Neural cell (in vitro differentiated cells): ENCODE measurements around the gene LSAMP. TPM values are rescaled to one million over a fixed set of nuclear protein-coding genes. Genes with fewer than 3 reads are reported as not detected.

Experiments
- H2AFZ ChIP-seq: fragments of 200-600, 300-800 bp; sonication (generic), shearing (Covaris generic); 2 replicates; pipeline ENCODE4 v1.6.0; 2014; ENCODE audit warnings: low read depth, mild to moderate bottlenecking, antibody characterized with exemption, low read length, moderate library complexity
- H3F3A ChIP-seq: fragments of 200-600 bp; shearing (Covaris generic); 2 replicates; pipeline ENCODE4 v1.6.1; 2016; ENCODE audit warnings: mild to moderate bottlenecking, moderate library complexity, mixed read lengths, antibody characterized with exemption, low read length; ENCODE audit not compliant: insufficient read depth, poor library complexity, severe bottlenecking
- H3K27ac ChIP-seq: fragments of 200-600, 300-800 bp; sonication (generic), shearing (Covaris generic); 2 replicates; pipeline ENCODE4 v1.5.1; 2014; ENCODE audit warnings: mild to moderate bottlenecking, low read length, moderate library complexity
- H3K27me3 ChIP-seq: fragments of 300-800, 200-600 bp; sonication (generic), shearing (Covaris generic); 2 replicates; pipeline ENCODE4 v1.6.0; 2014; ENCODE audit warnings: mild to moderate bottlenecking, low read depth, low read length, moderate library complexity; ENCODE audit not compliant: insufficient read depth
- H3K36me3 ChIP-seq: fragments of 300-800, 200-600 bp; sonication (generic), shearing (Covaris generic); 2 replicates; pipeline ENCODE4 v1.5.1; 2014; ENCODE audit warnings: mild to moderate bottlenecking, antibody characterized with exemption, low read length, moderate library complexity; ENCODE audit not compliant: insufficient read depth
- H3K4me2 ChIP-seq: fragments of 300-800, 200-600 bp; sonication (generic), shearing (Covaris generic); 2 replicates; pipeline ENCODE4 v1.6.0; 2014; ENCODE audit warnings: mild to moderate bottlenecking, low read length
- H3K4me3 ChIP-seq: fragments of 300-800, 200-600 bp; sonication (generic), shearing (Covaris generic); 2 replicates; pipeline ENCODE4 v1.5.1; 2014; ENCODE audit warnings: mild to moderate bottlenecking, low read length, moderate library complexity
- H3K79me2 ChIP-seq: fragments of 200-600 bp; shearing (Covaris generic); replicated peaks from 2 replicates; pipeline ENCODE4 v1.6.0; 2014; ENCODE audit warnings: mild to moderate bottlenecking, low read length, moderate library complexity; ENCODE audit not compliant: insufficient read depth
- H3K9ac ChIP-seq: fragments of 300-800, 200-600 bp; sonication (generic), shearing (Covaris generic); 2 replicates; pipeline ENCODE4 v1.6.1; 2016; ENCODE audit warnings: mild to moderate bottlenecking, low read length, mixed read lengths
- H3K9me2 ChIP-seq: fragments of 200-600 bp; shearing (Covaris generic); 2 replicates; pipeline ENCODE4 v1.6.1; 2016; ENCODE audit warnings: mild to moderate bottlenecking, low read length, mixed read lengths; ENCODE audit not compliant: insufficient read depth
- H3K9me3 ChIP-seq: fragments of 200-600, 300-800 bp; sonication (generic), shearing (Covaris generic); 2 replicates; pipeline ENCODE4 v1.6.1; 2016; ENCODE audit warnings: mild to moderate bottlenecking, mixed run types, low read length, moderate library complexity, mixed read lengths
- H4K20me1 ChIP-seq: fragments of 200-600 bp; shearing (Covaris generic); 2 replicates; pipeline ENCODE4 v1.6.1; 2016; ENCODE audit warnings: mild to moderate bottlenecking, mixed run types; ENCODE audit not compliant: insufficient read depth
- EP300 ChIP-seq: fragments of 450-650 bp; conservative IDR thresholded peaks from 2 replicates; pipeline ENCODE4 v1.6.1; 2014; ENCODE audit warnings: antibody characterized with exemption, mild to moderate bottlenecking, moderate library complexity; ENCODE audit not compliant: poor library complexity, severe bottlenecking
- EZH2 ChIP-seq: fragments of 200-600, 300-800 bp; shearing (Covaris generic), sonication (generic); IDR thresholded peaks from 2 replicates; pipeline ENCODE4 v1.6.1; 2014; ENCODE audit warnings: antibody characterized with exemption, low read length, borderline replicate concordance, mild to moderate bottlenecking; ENCODE audit not compliant: insufficient read depth, poor library complexity, severe bottlenecking
- MXI1 ChIP-seq: fragments of 450-650 bp; conservative IDR thresholded peaks from 2 replicates; pipeline ENCODE4 v1.6.1; 2014; ENCODE audit warnings: antibody characterized with exemption, mild to moderate bottlenecking; ENCODE audit not compliant: poor library complexity, severe bottlenecking
- POLR2AphosphoS5 ChIP-seq: IDR thresholded peaks from 2 replicates; pipeline ENCODE4 v1.6.1; 2012
- RAD21 ChIP-seq: fragments of 450-650 bp; conservative IDR thresholded peaks from 2 replicates; pipeline ENCODE4 v1.6.1; 2014; ENCODE audit warnings: antibody characterized with exemption, mild to moderate bottlenecking, moderate library complexity
- SMC3 ChIP-seq: fragments of 450-650 bp; conservative IDR thresholded peaks from 2 replicates; pipeline ENCODE4 v1.6.1; 2014; ENCODE audit warnings: antibody characterized with exemption, mild to moderate bottlenecking, moderate library complexity; ENCODE audit not compliant: poor library complexity
- TAF1 ChIP-seq: IDR thresholded peaks from 2 replicates; pipeline ENCODE4 v1.6.1; 2012; ENCODE audit warnings: low read depth
- polyA plus RNA-seq: library from polyadenylated mRNA; depleted of rRNA; stranded (reverse); fragments of >200 nt; gene quantifications from 2 replicates; pipeline ENCODE4 v1.2.3, GENCODE V29; 2014
- TF ChIP-seq, protein P1 (sequence below): IDR thresholded peaks from 2 replicates; pipeline ENCODE4 v1.6.1; 2012; ENCODE audit warnings: borderline replicate concordance
- TF ChIP-seq, protein P2 (sequence below): fragments of 450-650 bp; IDR thresholded peaks from 2 replicates; pipeline ENCODE4 v1.5.1; 2014; ENCODE audit warnings: antibody characterized with exemption, mild to moderate bottlenecking, moderate library complexity; ENCODE audit not compliant: poor library complexity, severe bottlenecking

Gene LSAMP
- polyA plus RNA-seq, 1 donor from 2014 or later = 93.6 TPM

DNA sequence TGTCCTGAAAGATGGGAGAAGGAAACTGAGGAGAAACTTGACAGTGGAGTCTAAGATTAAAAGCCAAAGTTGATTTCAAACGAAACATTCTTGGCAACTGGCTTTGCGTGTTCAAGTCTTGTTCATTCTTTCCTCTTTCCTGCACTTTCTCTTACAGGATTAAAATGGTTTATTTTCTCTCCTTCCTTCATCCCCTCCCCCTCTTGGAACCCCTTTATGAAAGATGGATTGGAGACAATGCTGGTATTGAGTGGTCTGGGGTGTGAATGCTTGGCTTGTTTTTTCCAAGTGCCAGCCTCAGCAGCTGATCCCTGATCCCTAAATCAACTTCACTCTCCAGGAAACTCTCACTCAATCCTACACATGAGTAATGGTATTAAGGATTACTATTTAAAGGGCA, 703 bp upstream of the LSAMP start:
- Histone ChIP-seq H3K27me3 (no peaks in the 10 kb centered on the region), H3K4me3 (no peak overlapping the region), H3K36me3 (no peaks in the 10 kb centered on the region), H2AFZ (no peak overlapping the region), H3K9me3 (no peaks in the 10 kb centered on the region), H3K4me2 (no peak overlapping the region), H3F3A (no peaks in the 10 kb centered on the region), H4K20me1 (no peaks in the 10 kb centered on the region), H3K27ac (no peak overlapping the region), H3K9me2 (no peaks in the 10 kb centered on the region), H3K9ac (no peak overlapping the region), H3K79me2 (peaks cover 5% of the 10 kb centered on the region)
- no peak for TF ChIP-seq RAD21
- TF ChIP-seq, protein P1, sequence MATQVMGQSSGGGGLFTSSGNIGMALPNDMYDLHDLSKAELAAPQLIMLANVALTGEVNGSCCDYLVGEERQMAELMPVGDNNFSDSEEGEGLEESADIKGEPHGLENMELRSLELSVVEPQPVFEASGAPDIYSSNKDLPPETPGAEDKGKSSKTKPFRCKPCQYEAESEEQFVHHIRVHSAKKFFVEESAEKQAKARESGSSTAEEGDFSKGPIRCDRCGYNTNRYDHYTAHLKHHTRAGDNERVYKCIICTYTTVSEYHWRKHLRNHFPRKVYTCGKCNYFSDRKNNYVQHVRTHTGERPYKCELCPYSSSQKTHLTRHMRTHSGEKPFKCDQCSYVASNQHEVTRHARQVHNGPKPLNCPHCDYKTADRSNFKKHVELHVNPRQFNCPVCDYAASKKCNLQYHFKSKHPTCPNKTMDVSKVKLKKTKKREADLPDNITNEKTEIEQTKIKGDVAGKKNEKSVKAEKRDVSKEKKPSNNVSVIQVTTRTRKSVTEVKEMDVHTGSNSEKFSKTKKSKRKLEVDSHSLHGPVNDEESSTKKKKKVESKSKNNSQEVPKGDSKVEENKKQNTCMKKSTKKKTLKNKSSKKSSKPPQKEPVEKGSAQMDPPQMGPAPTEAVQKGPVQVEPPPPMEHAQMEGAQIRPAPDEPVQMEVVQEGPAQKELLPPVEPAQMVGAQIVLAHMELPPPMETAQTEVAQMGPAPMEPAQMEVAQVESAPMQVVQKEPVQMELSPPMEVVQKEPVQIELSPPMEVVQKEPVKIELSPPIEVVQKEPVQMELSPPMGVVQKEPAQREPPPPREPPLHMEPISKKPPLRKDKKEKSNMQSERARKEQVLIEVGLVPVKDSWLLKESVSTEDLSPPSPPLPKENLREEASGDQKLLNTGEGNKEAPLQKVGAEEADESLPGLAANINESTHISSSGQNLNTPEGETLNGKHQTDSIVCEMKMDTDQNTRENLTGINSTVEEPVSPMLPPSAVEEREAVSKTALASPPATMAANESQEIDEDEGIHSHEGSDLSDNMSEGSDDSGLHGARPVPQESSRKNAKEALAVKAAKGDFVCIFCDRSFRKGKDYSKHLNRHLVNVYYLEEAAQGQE = no peak
- TF ChIP-seq POLR2AphosphoS5 = no peak
- no peak for TF ChIP-seq SMC3
- no peak for TF ChIP-seq EP300
- TF ChIP-seq, protein P2, sequence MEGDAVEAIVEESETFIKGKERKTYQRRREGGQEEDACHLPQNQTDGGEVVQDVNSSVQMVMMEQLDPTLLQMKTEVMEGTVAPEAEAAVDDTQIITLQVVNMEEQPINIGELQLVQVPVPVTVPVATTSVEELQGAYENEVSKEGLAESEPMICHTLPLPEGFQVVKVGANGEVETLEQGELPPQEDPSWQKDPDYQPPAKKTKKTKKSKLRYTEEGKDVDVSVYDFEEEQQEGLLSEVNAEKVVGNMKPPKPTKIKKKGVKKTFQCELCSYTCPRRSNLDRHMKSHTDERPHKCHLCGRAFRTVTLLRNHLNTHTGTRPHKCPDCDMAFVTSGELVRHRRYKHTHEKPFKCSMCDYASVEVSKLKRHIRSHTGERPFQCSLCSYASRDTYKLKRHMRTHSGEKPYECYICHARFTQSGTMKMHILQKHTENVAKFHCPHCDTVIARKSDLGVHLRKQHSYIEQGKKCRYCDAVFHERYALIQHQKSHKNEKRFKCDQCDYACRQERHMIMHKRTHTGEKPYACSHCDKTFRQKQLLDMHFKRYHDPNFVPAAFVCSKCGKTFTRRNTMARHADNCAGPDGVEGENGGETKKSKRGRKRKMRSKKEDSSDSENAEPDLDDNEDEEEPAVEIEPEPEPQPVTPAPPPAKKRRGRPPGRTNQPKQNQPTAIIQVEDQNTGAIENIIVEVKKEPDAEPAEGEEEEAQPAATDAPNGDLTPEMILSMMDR = no peak
- TF ChIP-seq MXI1 = no peak
- TF ChIP-seq EZH2 = no peak
- no peak for TF ChIP-seq TAF1

GRCh38 chr3:116444819-116445310, 422 bp downstream of the LSAMP start:
- Histone ChIP-seq H3K36me3 (no peaks in the 10 kb centered on the region), H3K9me3 (no peaks in the 10 kb centered on the region), H3K27me3 (no peaks in the 10 kb centered on the region), H3F3A (no peaks in the 10 kb centered on the region), H2AFZ (no peak overlapping the region), H3K27ac (peak overlapping the region; percentile 21), H3K9ac (peak overlapping the region; percentile 57), H3K4me2 (peak overlapping the region; percentile 52), H3K79me2 (peaks cover 12% of the 10 kb centered on the region), H3K4me3 (peak overlapping the region; percentile 72), H4K20me1 (no peaks in the 10 kb centered on the region), H3K9me2 (no peaks in the 10 kb centered on the region)
- TF ChIP-seq RAD21 (peak; percentile 28), MXI1 (peak; percentile 71), EZH2 (no peak), SMC3 (peak; percentile 22)
